ENCODE measurements around the gene ADM.

The ADM gene

DNA sequence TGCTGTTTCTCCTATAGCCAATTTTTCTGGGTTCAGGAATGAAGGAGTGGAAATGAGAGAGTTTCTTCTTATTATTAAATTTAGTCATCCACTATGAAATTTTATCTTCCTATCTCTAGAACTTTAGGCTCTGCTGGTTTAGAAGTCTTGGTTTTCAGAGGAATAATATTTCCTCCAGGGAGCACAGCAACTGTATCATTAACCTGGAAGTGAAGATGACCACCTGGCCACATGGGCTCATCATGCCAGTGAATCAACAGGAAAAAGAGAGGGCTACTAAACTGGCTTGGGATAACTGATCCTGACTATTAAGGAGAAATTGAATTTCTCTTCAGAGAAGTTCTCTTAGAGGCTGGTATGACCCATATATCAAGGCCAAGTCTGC lies 44.4 kb downstream of the ADM start:
- in situ Hi-C loops (cut with HindIII; ENCODE audit: low sequenced_read_pairs): no loop called here
- no peak for DNase-seq (ENCODE audit: low read depth, low spot score)
- TF ChIP-seq, protein P1, sequence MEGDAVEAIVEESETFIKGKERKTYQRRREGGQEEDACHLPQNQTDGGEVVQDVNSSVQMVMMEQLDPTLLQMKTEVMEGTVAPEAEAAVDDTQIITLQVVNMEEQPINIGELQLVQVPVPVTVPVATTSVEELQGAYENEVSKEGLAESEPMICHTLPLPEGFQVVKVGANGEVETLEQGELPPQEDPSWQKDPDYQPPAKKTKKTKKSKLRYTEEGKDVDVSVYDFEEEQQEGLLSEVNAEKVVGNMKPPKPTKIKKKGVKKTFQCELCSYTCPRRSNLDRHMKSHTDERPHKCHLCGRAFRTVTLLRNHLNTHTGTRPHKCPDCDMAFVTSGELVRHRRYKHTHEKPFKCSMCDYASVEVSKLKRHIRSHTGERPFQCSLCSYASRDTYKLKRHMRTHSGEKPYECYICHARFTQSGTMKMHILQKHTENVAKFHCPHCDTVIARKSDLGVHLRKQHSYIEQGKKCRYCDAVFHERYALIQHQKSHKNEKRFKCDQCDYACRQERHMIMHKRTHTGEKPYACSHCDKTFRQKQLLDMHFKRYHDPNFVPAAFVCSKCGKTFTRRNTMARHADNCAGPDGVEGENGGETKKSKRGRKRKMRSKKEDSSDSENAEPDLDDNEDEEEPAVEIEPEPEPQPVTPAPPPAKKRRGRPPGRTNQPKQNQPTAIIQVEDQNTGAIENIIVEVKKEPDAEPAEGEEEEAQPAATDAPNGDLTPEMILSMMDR (IDR thresholded peaks at IDR 0.05; ENCODE audit: low read depth, low read length): no peak
- H3K4me3 ChIP-seq (ENCODE audit: low read depth, low read length): no peak overlapping the region

DNA sequence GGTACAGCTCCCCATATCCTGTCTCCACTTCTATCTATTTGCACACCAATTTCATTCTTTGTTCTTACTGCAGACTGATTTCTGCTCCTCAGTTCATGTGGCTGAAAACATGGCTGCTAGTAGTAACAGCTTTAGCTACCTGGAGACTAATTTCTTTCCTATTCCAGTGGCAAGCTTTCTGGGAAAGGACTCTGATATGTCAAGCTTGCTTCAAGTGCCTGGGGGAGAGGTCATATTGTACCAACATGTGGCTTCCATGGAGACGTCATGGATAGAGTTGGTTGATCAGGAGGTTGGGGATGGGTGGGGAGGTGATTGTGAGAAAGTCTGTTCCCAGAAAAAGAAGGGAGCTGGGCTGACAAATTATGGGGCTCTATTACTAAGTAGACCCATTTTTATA lies 44.9 kb downstream of the ADM start:
- in situ Hi-C loops (cut with HindIII; ENCODE audit: low sequenced_read_pairs): no loop called here
- TF ChIP-seq, protein P1 (IDR thresholded peaks at IDR 0.05; ENCODE audit: low read depth, low read length): no peak
- DNase-seq (ENCODE audit: low read depth, low spot score): no peak
- H3K4me3 ChIP-seq (ENCODE audit: low read depth, low read length): no peak overlapping the region

DNA sequence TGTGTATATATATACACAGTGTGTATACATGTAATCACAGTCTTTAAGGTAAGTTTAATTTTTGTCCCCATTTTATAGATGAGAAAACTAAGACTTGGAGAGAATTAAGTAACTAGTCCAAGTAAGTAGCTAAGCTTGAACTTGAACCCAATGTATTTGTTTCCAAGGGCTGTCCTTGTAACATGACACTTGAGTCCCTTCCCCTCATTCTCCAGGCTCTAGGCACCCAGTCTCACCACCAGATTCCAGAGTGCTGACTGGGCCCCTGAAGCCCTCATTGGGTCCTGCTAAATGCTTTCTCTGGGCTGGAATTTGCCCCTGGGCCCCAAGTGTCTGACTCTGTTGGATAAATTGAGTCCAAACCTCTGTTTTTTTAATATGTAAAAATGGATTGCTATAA lies 45.5 kb downstream of the ADM start:
- in situ Hi-C loops (cut with HindIII; ENCODE audit: low sequenced_read_pairs): no loop called here
- peak; percentile 77 for DNase-seq (ENCODE audit: low read depth, low spot score)
- TF ChIP-seq, protein P1 (IDR thresholded peaks at IDR 0.05; ENCODE audit: low read depth, low read length): no peak
- no peak overlapping the region for H3K4me3 ChIP-seq (ENCODE audit: low read depth, low read length)

DNA sequence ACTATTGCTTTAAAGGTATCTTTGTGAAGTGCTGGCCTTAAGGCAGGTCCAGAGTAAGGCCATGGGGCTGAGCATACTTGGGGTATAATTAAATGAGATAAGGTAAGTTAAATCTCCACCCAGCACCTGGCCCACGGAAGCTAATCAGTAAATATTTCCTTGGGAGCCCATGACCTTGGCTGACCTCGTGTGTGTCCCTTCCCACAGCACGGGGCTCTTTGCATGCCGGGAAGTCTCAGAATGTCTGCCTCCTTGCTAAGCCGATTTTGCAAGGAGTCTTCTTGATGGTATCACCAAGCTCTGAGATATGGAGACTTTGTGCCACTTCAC lies 46.5 kb downstream of the ADM start:
- in situ Hi-C loops (cut with HindIII; ENCODE audit: low sequenced_read_pairs): no loop called here
- H3K4me3 ChIP-seq (ENCODE audit: low read depth, low read length): no peak overlapping the region
- TF ChIP-seq, protein P1 (IDR thresholded peaks at IDR 0.05; ENCODE audit: low read depth, low read length): no peak
- no peak for DNase-seq (ENCODE audit: low read depth, low spot score)

DNA sequence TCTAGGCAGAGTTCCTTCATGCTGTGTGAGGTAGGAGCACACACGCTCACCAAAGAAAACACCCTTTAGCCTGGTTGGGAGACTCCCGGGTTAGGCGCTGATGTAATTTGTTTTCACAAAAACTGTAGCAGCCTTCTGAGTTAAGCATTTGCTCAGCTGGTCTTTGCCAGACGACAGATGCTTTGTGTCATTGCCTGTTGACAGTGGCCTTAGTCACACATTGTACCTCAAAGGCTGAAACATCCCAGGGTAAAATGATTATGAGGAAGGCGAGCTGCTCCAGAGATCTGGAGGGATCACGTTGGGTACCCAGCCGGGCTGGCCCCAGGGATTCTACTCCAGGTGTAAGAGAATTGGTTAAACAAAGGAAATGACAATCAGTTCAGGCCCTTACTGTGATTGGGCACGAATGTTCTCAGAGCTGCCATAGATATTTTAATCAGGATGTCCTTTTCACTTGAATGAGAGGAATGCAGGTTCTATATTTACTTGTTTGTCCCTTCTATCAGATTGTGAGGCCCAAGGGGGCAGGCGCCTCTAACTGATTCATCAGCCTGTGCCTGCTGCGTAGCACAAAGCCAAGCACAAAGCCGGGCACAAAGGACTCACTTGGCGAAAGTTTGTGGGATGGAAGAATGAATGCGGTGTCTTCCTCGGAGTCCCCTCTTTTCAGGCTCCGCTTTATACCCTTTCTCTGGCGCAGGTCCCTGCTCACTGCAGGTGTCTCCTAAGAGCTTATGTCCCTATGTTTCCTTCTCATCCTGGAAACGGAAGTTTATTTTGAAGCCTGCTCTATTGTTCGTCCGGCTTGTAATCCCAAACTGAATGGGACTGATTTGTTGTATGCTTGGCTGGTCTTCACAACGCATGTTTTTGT lies 47.1 kb downstream of the ADM start:
- H3K4me3 ChIP-seq (ENCODE audit: low read depth, low read length): no peak overlapping the region
- TF ChIP-seq, protein P1 (IDR thresholded peaks at IDR 0.05; ENCODE audit: low read depth, low read length): no peak
- in situ Hi-C loops (cut with HindIII; ENCODE audit: low sequenced_read_pairs): no loop called here
- peak; percentile 82 for DNase-seq (ENCODE audit: low read depth, low spot score)

DNA sequence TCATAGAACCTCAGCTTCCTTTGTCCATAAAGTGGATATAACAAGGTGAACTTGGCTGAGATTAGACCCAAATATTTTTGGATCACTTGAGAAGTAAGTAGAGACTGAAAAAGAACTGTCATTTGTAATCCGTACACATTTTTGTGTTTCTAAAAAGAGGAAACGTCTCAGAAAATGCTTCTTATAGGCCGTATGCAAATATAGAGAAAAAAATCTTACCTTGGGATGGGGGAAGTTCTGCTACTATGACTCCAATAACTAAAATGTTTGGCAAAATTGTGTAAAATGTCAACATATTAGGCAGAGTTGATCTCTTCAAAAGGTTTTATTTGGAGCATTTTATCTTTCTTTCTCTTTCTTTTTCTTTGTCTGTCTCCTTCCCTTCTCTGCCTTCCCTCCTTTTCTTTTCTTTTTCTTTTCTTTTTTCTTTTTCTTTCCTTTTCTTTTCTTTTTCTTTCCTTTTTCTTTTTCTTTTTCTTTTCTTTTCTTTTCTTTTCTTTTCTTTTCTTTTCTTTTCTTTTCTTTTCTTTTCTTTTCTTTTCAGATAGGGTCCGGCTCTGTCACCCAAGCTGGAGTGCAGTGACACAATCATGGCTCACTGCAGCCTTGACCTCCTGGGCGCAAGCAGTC lies 48.2 kb downstream of the ADM start:
- no peak overlapping the region for H3K4me3 ChIP-seq (ENCODE audit: low read depth, low read length)
- TF ChIP-seq, protein P1 (IDR thresholded peaks at IDR 0.05; ENCODE audit: low read depth, low read length): no peak
- no peak for DNase-seq (ENCODE audit: low read depth, low spot score)
- in situ Hi-C loops (cut with HindIII; ENCODE audit: low sequenced_read_pairs): no loop called here

All from astrocyte of the spinal cord (primary cell).